Measurements from ENCODE around the gene TMC5.
"Not testable (repeated sequence)": the region's sequence is repeated elsewhere in the genome, so short reads cannot be mapped to it uniquely, and the experiment has no call there.

Gene TMC5

GRCh38 chr16:19400711-19401110 lies 17.0 kb upstream of the TMC5 start:
- DNase-seq (ENCODE audit: low read depth): no peak

GRCh38 chr16:19406891-19407491 lies 10.7 kb upstream of the TMC5 start:
- DNase-seq (ENCODE audit: low read depth): no peak

GRCh38 chr16:19410435-19411171 lies 7.1 kb upstream of the TMC5 start:
- no peak for DNase-seq (ENCODE audit: low read depth)

- DNase-seq (ENCODE audit: low read depth): no peak
These were observed 6.4 kb upstream of the TMC5 start for GRCh38 chr16:19411298-19411697.

- DNase-seq (ENCODE audit: low read depth): not testable (repeated sequence)
These were observed 5.6 kb upstream of the TMC5 start for GRCh38 chr16:19412055-19412454.

GRCh38 chr16:19415461-19415860 lies 2.2 kb upstream of the TMC5 start:
- DNase-seq (ENCODE audit: low read depth): no peak

- DNase-seq (ENCODE audit: low read depth): no peak
These were observed 1.8 kb upstream of the TMC5 start for GRCh38 chr16:19415918-19416317.

GRCh38 chr16:19418200-19418599 lies 517 bp downstream of the TMC5 start:
- DNase-seq (ENCODE audit: low read depth): no peak

- no peak for DNase-seq (ENCODE audit: low read depth)
These were observed 2.0 kb downstream of the TMC5 start for GRCh38 chr16:19419698-19420075.

GRCh38 chr16:19424478-19424877 lies 6.8 kb downstream of the TMC5 start:
- DNase-seq (ENCODE audit: low read depth): no peak

GRCh38 chr16:19430345-19430744 lies 12.7 kb downstream of the TMC5 start:
- DNase-seq (ENCODE audit: low read depth): no peak

- DNase-seq (ENCODE audit: low read depth): no peak
These were observed 14.1 kb downstream of the TMC5 start for GRCh38 chr16:19431636-19432340.

- DNase-seq (ENCODE audit: low read depth): no peak
These were observed 14.7 kb downstream of the TMC5 start for GRCh38 chr16:19432429-19432828.

GRCh38 chr16:19434584-19434983 lies 16.9 kb downstream of the TMC5 start:
- no peak for DNase-seq (ENCODE audit: low read depth)

- no peak for DNase-seq (ENCODE audit: low read depth)
These were observed 18.9 kb downstream of the TMC5 start for GRCh38 chr16:19436540-19436939.

- no peak for DNase-seq (ENCODE audit: low read depth)
These were observed 19.6 kb downstream of the TMC5 start for GRCh38 chr16:19437280-19437679.

GRCh38 chr16:19438739-19439138 lies 21.1 kb downstream of the TMC5 start:
- no peak for DNase-seq (ENCODE audit: low read depth)

- DNase-seq (ENCODE audit: low read depth): no peak
These were observed 21.8 kb downstream of the TMC5 start for GRCh38 chr16:19439483-19439882.

- DNase-seq (ENCODE audit: low read depth): no peak
These were observed 26.0 kb downstream of the TMC5 start for GRCh38 chr16:19443659-19444058.

- no peak for DNase-seq (ENCODE audit: low read depth)
These were observed 28.7 kb downstream of the TMC5 start for GRCh38 chr16:19446300-19446846.

GRCh38 chr16:19446886-19447285 lies 29.2 kb downstream of the TMC5 start:
- DNase-seq (ENCODE audit: low read depth): no peak

GRCh38 chr16:19450186-19450585 lies 32.5 kb downstream of the TMC5 start:
- DNase-seq (ENCODE audit: low read depth): no peak
